NCI-H1105 (cell line): ENCODE results near the gene MMAA.
A peak's percentile ranks its signal among the peaks of the same experiment; 100 is the strongest.
"Not testable (repeated sequence)": the region's sequence is repeated elsewhere in the genome, so short reads cannot be mapped to it uniquely, and the experiment has no call there.

Experiments used
- DNase-seq: peaks from one replicate; lab custom pipeline; 2025; lab: John Stamatoyannopoulos, UW

MMAA gene

DNA sequence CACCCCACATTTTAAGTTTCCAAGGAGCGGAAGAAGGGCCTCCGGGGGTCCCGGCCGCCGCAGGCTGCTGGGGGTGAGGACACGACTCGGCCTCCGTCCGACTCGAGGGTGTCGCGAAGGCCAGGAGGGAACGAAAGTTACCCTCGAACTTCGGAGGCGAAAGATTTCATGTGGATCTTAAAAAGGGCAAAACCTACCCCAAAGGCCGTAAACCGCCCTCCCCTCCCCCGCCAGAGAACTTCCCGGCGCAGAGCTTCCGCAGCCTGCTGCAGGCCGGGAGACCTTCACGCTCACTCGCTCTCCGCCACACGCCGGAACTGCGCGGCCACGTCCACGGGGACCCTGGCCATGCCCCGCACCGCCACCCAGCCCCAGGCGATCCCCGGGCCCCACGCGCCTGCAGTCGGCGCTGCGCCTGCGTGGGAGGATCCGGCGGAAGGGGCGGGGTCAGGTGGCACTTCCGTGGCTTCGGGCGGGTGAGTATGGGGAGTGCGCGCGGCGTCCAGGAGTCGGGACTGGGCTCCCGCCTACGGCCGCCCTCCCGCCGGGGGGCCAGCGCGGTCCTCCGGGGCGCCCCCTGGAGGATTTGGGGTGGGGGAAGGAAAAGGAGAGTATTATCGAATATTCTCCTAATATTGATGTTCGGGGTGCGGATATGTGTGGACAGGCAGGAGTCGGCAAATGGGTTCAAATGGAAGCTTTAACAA, at the start of gene MMAA:
Gene MMAA (plus strand): TSS at position 454 of the 707 bp plus-strand sequence. CDS start 19,755 bp downstream, outside the sequence.
- peak; percentile 72 for DNase-seq

DNA sequence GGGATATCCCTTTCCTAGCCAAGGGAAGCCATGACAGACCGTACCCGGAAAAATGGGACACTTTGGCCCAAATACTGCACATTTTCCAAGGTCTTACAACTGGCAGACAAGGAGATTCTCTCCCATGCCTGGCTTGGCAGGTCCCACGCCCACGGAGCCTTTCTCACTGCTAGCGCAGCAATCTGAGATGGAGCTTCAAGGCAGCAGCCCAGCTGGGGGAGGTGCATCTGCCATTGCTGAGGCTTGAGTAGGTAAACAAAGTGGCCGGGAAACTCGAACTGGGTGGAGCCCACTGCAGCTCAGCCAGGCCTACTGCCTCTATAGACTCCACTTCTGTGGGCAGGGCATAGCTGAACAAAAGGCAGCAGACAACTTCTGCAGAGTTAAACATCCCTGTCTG, 44.6 kb upstream of the MMAA start:
- not testable (repeated sequence) for DNase-seq

- DNase-seq = no peak
Observed at GRCh38 chr4:145580906-145581305, 38.3 kb upstream of the MMAA start.

DNA sequence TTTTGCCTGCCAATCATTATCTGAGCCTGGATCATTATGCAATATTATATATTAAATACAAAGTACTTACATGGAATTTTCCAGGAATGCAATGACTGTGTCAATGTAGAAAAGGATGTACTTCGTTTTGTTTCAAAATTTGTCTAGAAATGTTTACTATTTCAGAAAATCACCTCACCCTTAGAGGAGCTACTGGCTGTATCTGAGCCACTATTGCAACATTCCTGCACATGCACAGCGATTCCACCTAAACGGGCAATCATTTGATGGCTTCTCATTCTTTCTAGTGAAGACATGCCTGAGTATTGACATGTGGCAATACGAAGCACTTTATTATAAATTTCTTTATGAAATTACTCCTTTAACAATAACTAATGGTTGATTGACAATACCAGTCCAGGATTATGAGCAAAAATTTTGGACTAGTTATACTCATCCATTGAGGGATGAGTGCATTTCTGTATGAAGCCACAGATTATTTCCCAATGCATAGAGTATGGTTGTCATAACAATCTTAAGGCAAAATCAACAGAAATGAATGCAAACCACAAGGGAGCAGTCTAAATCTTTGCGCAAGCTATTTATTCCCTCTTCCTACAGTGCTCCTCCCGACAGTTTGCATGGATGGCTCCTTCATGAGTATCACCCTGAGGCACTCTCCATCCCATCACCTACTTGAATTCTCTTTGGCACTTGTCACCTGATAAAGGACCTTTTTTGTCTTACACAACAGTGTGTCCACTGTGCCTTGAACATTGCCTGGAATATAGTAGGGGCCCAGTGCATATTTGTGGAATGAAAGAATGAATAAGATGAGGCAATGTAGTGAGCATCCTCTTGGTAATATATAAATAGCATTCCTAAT, 35.8 kb upstream of the MMAA start:
- no peak for DNase-seq

GRCh38 chr4:145587088-145587754, 32.0 kb upstream of the MMAA start:
- DNase-seq = no peak

- DNase-seq = not testable (repeated sequence)
Observed at GRCh38 chr4:145589381-145589780, 29.8 kb upstream of the MMAA start.

DNA sequence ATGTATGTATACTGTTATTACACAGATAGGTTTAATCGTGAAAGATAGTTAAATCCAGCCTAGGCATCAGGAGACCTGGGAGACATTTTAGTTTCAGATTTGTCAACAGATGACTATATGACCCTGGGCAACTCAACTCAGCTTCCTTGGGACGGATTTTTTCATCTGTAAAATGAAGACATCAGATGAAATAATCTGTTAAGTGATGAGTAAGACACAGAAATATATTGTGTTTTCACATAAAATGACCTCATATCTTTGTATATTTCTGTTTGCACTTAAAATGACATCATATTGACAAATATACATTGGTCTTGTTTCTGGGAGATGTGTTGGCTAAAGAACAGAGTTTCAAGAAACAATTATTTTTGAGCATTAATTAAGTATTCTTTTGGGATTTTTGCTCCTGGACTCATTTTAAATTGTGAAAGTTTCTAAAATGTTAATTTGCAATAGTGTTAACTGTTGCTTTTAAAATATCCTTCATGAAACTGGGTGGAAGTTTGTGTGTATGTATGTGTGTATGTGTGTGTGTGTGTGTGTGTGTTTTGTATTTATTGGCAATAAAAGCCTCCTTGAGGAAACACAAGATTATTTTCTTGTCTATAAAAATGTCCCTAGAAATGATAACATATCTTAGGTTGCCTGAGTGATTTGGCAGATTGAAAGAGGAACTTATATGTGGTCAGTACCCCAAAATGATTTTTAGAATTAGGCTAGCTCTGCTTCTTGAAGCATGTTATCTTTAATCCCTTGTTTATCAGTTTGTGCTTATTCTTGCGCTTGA, 29.1 kb upstream of the MMAA start:
- no peak for DNase-seq

DNA sequence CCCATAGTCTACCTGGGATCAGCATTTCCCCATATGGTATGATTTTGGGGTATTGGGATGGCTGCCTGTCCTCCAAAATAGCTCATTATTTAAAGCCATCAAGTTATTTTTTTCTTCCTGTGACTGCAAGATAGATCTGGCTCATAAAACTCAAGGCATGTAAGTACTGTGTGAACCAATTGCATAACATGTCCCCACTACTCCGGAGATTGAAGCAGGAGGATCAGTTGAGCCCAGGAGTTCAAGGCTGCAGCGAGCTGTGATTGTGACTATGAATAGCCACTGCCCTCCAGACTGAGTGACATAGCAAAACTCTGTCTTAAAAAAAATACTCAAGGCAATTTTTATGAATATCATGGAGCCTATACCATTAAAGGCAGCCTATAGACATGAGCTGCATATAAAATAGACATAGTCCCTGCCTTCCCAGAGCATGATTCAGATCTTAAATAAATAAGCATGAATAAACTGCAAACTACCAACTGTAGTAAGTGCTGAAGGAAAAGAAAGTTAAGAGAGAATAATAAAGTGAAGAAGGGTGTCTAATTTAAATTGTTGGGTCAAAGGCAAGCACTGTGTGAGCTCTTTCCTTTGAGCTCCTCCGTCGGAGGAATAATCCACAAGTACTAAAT, 16.9 kb upstream of the MMAA start:
- no peak for DNase-seq

DNA sequence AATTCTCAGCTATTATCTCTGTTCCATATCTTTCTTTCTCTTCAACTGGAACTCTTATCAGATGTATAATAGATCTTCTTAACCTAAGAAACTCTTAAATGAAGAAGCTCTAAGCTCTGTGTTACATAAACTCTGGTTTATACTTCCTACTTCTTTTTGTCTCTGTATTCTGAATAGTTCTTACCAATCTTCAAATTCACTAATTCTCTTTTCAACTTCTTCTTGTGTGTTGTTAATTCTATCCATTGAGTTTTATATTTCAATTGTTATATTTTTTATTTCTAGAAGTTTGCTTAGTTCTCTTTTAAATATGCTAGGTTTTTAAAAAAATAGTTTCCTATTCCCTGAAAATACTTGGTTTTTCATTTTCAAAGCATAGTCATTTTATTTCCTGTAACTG, 13.2 kb upstream of the MMAA start:
- no peak for DNase-seq

- DNase-seq = peak; percentile 2
Observed at GRCh38 chr4:145609481-145610427, 9.4 kb upstream of the MMAA start.

DNA sequence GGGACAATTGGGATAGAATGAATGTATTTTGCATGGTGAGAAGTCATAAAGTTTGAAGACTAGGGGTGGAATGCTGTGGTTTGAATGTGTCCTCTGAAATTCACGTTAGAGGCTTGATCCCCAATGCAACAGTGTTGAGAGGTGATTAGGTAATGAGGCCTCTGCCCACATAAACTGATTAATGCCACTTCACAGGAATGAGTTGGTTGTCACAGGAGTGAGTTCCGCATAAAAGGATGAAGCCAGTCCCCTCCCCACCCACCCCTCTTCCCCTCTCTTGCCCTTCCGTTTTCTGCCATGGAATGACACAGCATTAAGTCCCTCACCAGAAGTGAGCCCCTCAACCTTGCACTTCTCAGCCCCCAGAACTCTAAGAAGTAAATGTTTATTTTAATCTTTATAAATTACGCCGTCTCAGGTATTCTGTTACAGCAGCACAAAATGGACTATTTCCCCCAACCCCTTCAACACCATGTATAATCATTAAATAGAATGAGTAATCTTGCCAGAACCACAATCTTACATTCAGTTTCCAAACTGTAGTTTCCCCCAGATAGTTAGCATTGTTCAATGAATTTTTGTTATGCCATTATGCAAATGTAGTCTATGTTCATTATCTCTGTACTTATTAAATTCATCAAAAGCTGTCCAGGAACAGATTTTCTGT, 5.5 kb upstream of the MMAA start:
- no peak for DNase-seq

GRCh38 chr4:145614233-145614610, 5.0 kb upstream of the MMAA start:
- DNase-seq = no peak

- DNase-seq = no peak
Observed at GRCh38 chr4:145618210-145618931, 814 bp upstream of the MMAA start.

- DNase-seq = no peak
Observed at GRCh38 chr4:145619639-145619996, 433 bp downstream of the MMAA start.

- not testable (repeated sequence) for DNase-seq
Observed at GRCh38 chr4:145622067-145622466, 2.9 kb downstream of the MMAA start.

- DNase-seq = no peak
Observed at GRCh38 chr4:145623831-145624230, 4.6 kb downstream of the MMAA start.

- DNase-seq = no peak
Observed at GRCh38 chr4:145625677-145626622, 6.8 kb downstream of the MMAA start.

DNA sequence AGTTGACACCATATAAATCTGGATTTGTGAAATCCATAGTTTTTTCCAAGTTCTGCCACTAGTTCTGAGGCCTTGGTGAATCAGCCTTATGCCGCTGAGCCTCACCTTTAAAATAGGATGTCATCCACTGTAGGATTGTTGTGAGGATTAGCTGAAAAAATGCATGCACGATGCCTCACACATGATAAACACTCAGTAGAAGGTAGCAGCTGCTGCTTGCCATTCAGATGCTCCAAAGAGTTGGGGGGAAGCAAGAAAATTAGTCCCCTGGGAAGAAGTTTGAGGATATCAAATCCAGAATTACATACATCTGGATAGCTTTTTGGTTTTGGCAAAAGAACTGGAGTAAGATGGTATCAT, 7.4 kb downstream of the MMAA start:
- DNase-seq = no peak
